ENCODE measurements around the gene PSMC5.

PSMC5 gene

GRCh38 chr17:63820963-63821561 lies 6.2 kb upstream of the PSMC5 start:
- DNase-seq (ENCODE audit: low spot score): no peak
- no peak for FAIRE-seq

- DNase-seq (ENCODE audit: low spot score): no peak
- no peak for FAIRE-seq
Observed at GRCh38 chr17:63821804-63822203, 5.4 kb upstream of the PSMC5 start.

GRCh38 chr17:63822537-63822936 lies 4.7 kb upstream of the PSMC5 start:
- DNase-seq (ENCODE audit: low spot score): no peak
- no peak for FAIRE-seq

GRCh38 chr17:63823659-63824331 lies 3.4 kb upstream of the PSMC5 start:
- DNase-seq (ENCODE audit: low spot score) (no peak), FAIRE-seq (no peak)

GRCh38 chr17:63824362-63824761 lies 2.9 kb upstream of the PSMC5 start:
- DNase-seq (ENCODE audit: low spot score) (no peak), FAIRE-seq (no peak)

- FAIRE-seq: no peak
- DNase-seq (ENCODE audit: low spot score): peak; percentile 29
Observed at GRCh38 chr17:63826468-63827001, 696 bp upstream of the PSMC5 start.

- DNase-seq (ENCODE audit: low spot score): no peak
- FAIRE-seq: no peak
Observed at GRCh38 chr17:63827801-63828221, 580 bp downstream of the PSMC5 start.

- no peak for DNase-seq (ENCODE audit: low spot score)
- no peak for FAIRE-seq
Observed at GRCh38 chr17:63828936-63829335, 1.7 kb downstream of the PSMC5 start.

- FAIRE-seq (no peak), DNase-seq (ENCODE audit: low spot score) (no peak)
Observed at GRCh38 chr17:63830278-63830677, 3.0 kb downstream of the PSMC5 start.

- no peak for DNase-seq (ENCODE audit: low spot score)
- no peak for FAIRE-seq
Observed at GRCh38 chr17:63830904-63831491, 3.8 kb downstream of the PSMC5 start.

GRCh38 chr17:63831505-63831904 lies 4.3 kb downstream of the PSMC5 start:
- no peak for FAIRE-seq
- DNase-seq (ENCODE audit: low spot score): no peak

GRCh38 chr17:63832014-63832413 lies 4.8 kb downstream of the PSMC5 start:
- no peak for FAIRE-seq
- DNase-seq (ENCODE audit: low spot score): no peak

- FAIRE-seq (no peak), DNase-seq (ENCODE audit: low spot score) (no peak)
Observed at GRCh38 chr17:63832455-63832854, 5.2 kb downstream of the PSMC5 start.

GRCh38 chr17:63833026-63833740 lies 6.0 kb downstream of the PSMC5 start:
- FAIRE-seq: no peak
- DNase-seq (ENCODE audit: low spot score): no peak

- peak; percentile 32 for FAIRE-seq
- no peak for DNase-seq (ENCODE audit: low spot score)
Observed at GRCh38 chr17:63833741-63834373, 6.6 kb downstream of the PSMC5 start.

GRCh38 chr17:63834431-63835166 lies 7.4 kb downstream of the PSMC5 start:
- FAIRE-seq (peak; percentile 66), DNase-seq (ENCODE audit: low spot score) (peak; percentile 88)

- FAIRE-seq (no peak), DNase-seq (ENCODE audit: low spot score) (no peak)
Observed at GRCh38 chr17:63835167-63835720, 8.0 kb downstream of the PSMC5 start.

GRCh38 chr17:63836811-63837210 lies 9.6 kb downstream of the PSMC5 start:
- no peak for DNase-seq (ENCODE audit: low spot score)
- no peak for FAIRE-seq

GRCh38 chr17:63837480-63837879 lies 10.2 kb downstream of the PSMC5 start:
- DNase-seq (ENCODE audit: low spot score) (no peak), FAIRE-seq (no peak)

- no peak for DNase-seq (ENCODE audit: low spot score)
- no peak for FAIRE-seq
Observed at GRCh38 chr17:63837962-63838600, 10.8 kb downstream of the PSMC5 start.
